Subcutaneous adipose tissue (tissue), 4 donors: ENCODE results near the gene MYOD1. TPM values are rescaled to one million over a fixed set of nuclear protein-coding genes. Genes with fewer than 3 reads are reported as not detected.

ENCODE experiments used
- CTCF ChIP-seq: fragments of 450-650 bp; IDR thresholded peaks from one replicate; pipeline ENCODE4 v1.5.1; 2016; ENCODE audit warnings: low read depth, mild to moderate bottlenecking, control low read depth, antibody characterized with exemption, moderate library complexity
- total RNA-seq, 4 donors: library from RNA; depleted of rRNA; stranded (reverse); fragments of >200 nt; gene quantifications; one replicate each; pipeline ENCODE4 v1.1.0, GENCODE V29; 2016

MYOD1 gene
- total RNA-seq, 4 donors from 2014 or later = not detected

GRCh38 chr11:17745023-17745772 is 25.8 kb downstream of the MYOD1 start:
- TF ChIP-seq CTCF = no peak

- no peak for TF ChIP-seq CTCF
Observed at GRCh38 chr11:17746096-17746495, 26.7 kb downstream of the MYOD1 start.

GRCh38 chr11:17747131-17747955 is 28.0 kb downstream of the MYOD1 start:
- no peak for TF ChIP-seq CTCF

- TF ChIP-seq CTCF = no peak
Observed at GRCh38 chr11:17748044-17748443, 28.7 kb downstream of the MYOD1 start.

- no peak for TF ChIP-seq CTCF
Observed at GRCh38 chr11:17748761-17749721, 29.7 kb downstream of the MYOD1 start.

- no peak for TF ChIP-seq CTCF
Observed at GRCh38 chr11:17750013-17750800, 30.8 kb downstream of the MYOD1 start.
